Testis (tissue), 3 donors: ENCODE results near the gene FASLG. TPM values are rescaled to one million over a fixed set of nuclear protein-coding genes. Genes with fewer than 3 reads are reported as not detected.

Source experiments
- DNase-seq: peaks from one replicate; pipeline ENCODE4 v3.0.0-alpha.2; 2019
- H3K27ac ChIP-seq, 2 donors: fragments of 200-600 bp; sonication (generic); one replicate each; pipeline ENCODE4 v1.5.1; 2019
- H3K27me3 ChIP-seq: fragments of 200-600 bp; sonication (generic); one replicate; pipeline ENCODE4 v1.5.1; 2019
- H3K36me3 ChIP-seq: fragments of 200-600 bp; sonication (generic); one replicate; pipeline ENCODE4 v1.5.1; 2017; ENCODE audit warnings: low read depth; ENCODE audit errors: missing control alignments
- H3K4me1 ChIP-seq: fragments of 200-600 bp; sonication (generic); one replicate; pipeline ENCODE4 v1.5.1; 2019
- H3K4me3 ChIP-seq, 2 donors: fragments of 200-600 bp; sonication (generic); one replicate each; pipeline ENCODE4 v1.5.1; 2017 to 2019
- H3K9me3 ChIP-seq: fragments of 200-600 bp; sonication (generic); one replicate; pipeline ENCODE4 v1.5.1; 2017
- CTCF ChIP-seq, 3 experiments: fragments of 450-650 bp in 2 of 3; fragments of 200-600 bp in 1 of 3; sonication (generic) in 1 of 3; IDR thresholded peaks; one replicate each; pipeline ENCODE4 v1.5.1; 2016 to 2019; ENCODE audit warnings: antibody characterized with exemption in 3 of 3, mild to moderate bottlenecking in 2 of 3, moderate library complexity in 1 of 3
- POLR2A ChIP-seq: fragments of 450-650 bp; IDR thresholded peaks from one replicate; pipeline ENCODE4 v1.6.1; 2017; ENCODE audit warnings: antibody characterized with exemption, mild to moderate bottlenecking, moderate library complexity
- WGBS, 2 donors: methylation state at CpG; one replicate each; pipeline ENCODE4 v1.1.5; 2018; 5-methylcytosine and 5-hydroxymethylcytosine counted together
- intact Hi-C: fragments of 100-400 bp; cut with DNase I; formaldehyde crosslinking; loops from one replicate; pipeline ENCODE4 v1.15.1; 2023; ENCODE audit warnings: low total_unique reads
- polyA plus RNA-seq: library from polyadenylated mRNA; stranded (reverse); fragments of 350-450 nt; fragmentation: Illumina TruSeq; extraction: RNeasy Lipid Tissue Mini Kit (QIAGEN cat#74804); gene quantifications from one replicate; pipeline ENCODE4 v1.2.3, GENCODE V29; 2014; ENCODE audit warnings: low read depth, low replicate concordance; ENCODE audit not compliant: insufficient read depth
- total RNA-seq, 2 donors: library from RNA; depleted of rRNA; stranded (reverse); fragments of >200 nt; gene quantifications; one replicate each; pipeline ENCODE4 v1.2.3, GENCODE V29; 2016

FASLG gene
- total and polyA plus RNA-seq, 3 donors from 2014 or later = not detected

- no peak for DNase-seq
- no peaks in the 10 kb centered on the region for H3K27me3 ChIP-seq
- no peaks in the 10 kb centered on the region for H3K9me3 ChIP-seq
- no peak overlapping the region for H3K27ac ChIP-seq
- intact Hi-C loops = no loop called here
- TF ChIP-seq POLR2A (no peak), CTCF (IDR thresholded peaks at IDR 0.05) (no peak)
- H3K4me3 ChIP-seq = no peak overlapping the region
- no peaks in the 10 kb centered on the region for H3K4me1 ChIP-seq
- no peaks in the 10 kb centered on the region for H3K36me3 ChIP-seq
- 52 to 59% methylated on average over 1 of the region's 1 CpG for WGBS, 2 donors
Measured at GRCh38 chr1:172704001-172704400, 45.1 kb downstream of the FASLG start.

GRCh38 chr1:172704420-172705210, 45.7 kb downstream of the FASLG start:
- Histone ChIP-seq H3K4me3 (no peak overlapping the region), H3K27me3 (no peaks in the 10 kb centered on the region), H3K4me1 (no peaks in the 10 kb centered on the region), H3K36me3 (no peaks in the 10 kb centered on the region), H3K27ac (no peak overlapping the region), H3K9me3 (no peaks in the 10 kb centered on the region)
- intact Hi-C loops = no loop called here
- WGBS, 2 donors = 89 to 90% methylated on average over 2 of the region's 2 CpGs
- DNase-seq = no peak
- TF ChIP-seq POLR2A (no peak), CTCF (IDR thresholded peaks at IDR 0.05) (no peak)

- no peaks in the 10 kb centered on the region for H3K27me3 ChIP-seq
- no peaks in the 10 kb centered on the region for H3K4me1 ChIP-seq
- WGBS, 2 donors = 16 to 32% methylated on average over 2 of the region's 2 CpGs
- no peak for DNase-seq
- TF ChIP-seq CTCF (IDR thresholded peaks at IDR 0.05) (no peak), POLR2A (no peak)
- H3K36me3 ChIP-seq = no peaks in the 10 kb centered on the region
- no peak overlapping the region for H3K27ac ChIP-seq
- intact Hi-C loops = no loop called here
- no peaks in the 10 kb centered on the region for H3K9me3 ChIP-seq
- no peak overlapping the region for H3K4me3 ChIP-seq
Measured at GRCh38 chr1:172708452-172708851, 49.5 kb downstream of the FASLG start.

- DNase-seq = no peak
- WGBS, 2 donors = 89% methylated on average over 1 of the region's 1 CpG
- Histone ChIP-seq H3K9me3 (no peaks in the 10 kb centered on the region), H3K27me3 (no peaks in the 10 kb centered on the region), H3K36me3 (no peaks in the 10 kb centered on the region), H3K4me1 (no peaks in the 10 kb centered on the region), H3K27ac (no peak overlapping the region), H3K4me3 (no peak overlapping the region)
- intact Hi-C loops = no loop called here
- TF ChIP-seq POLR2A = no peak
- TF ChIP-seq CTCF (IDR thresholded peaks at IDR 0.05) = no peak
Measured at GRCh38 chr1:172711558-172711957, 52.7 kb downstream of the FASLG start.

- H3K27ac ChIP-seq = no peak overlapping the region
- H3K27me3 ChIP-seq = no peaks in the 10 kb centered on the region
- H3K4me1 ChIP-seq = no peaks in the 10 kb centered on the region
- no peaks in the 10 kb centered on the region for H3K9me3 ChIP-seq
- no peak overlapping the region for H3K4me3 ChIP-seq
- intact Hi-C loops = no loop called here
- DNase-seq = no peak
- TF ChIP-seq CTCF (IDR thresholded peaks at IDR 0.05) = no peak
- no peak for TF ChIP-seq POLR2A
- no peaks in the 10 kb centered on the region for H3K36me3 ChIP-seq
Measured at GRCh38 chr1:172713466-172713865, 54.6 kb downstream of the FASLG start.
